ENCODE data around the gene MOCOS.
"Not testable (repeated sequence)": the region's sequence is repeated elsewhere in the genome, so short reads cannot be mapped to it uniquely, and the experiment has no call there.

DNA sequence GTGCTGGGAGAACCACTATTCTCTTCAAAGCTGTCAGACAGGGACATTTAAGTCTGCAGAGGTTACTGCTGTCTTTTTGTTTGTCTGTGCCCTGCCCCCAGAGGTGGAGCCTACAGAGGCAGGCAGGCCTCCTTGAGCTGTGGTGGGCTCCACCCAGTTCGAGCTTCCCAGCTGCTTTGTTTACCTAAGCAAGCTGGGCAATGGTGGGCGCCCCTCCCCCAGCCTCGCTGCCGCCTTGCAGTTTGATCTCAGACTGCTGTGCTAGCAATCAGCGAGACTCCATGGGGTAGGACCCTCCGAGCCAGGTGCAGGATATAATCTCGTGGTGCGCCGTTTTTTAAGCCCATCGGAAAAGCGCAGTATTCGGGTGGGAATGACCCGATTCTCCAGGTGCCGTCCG, 53.2 kb downstream of the MOCOS start:
- TF ChIP-seq, protein P1, sequence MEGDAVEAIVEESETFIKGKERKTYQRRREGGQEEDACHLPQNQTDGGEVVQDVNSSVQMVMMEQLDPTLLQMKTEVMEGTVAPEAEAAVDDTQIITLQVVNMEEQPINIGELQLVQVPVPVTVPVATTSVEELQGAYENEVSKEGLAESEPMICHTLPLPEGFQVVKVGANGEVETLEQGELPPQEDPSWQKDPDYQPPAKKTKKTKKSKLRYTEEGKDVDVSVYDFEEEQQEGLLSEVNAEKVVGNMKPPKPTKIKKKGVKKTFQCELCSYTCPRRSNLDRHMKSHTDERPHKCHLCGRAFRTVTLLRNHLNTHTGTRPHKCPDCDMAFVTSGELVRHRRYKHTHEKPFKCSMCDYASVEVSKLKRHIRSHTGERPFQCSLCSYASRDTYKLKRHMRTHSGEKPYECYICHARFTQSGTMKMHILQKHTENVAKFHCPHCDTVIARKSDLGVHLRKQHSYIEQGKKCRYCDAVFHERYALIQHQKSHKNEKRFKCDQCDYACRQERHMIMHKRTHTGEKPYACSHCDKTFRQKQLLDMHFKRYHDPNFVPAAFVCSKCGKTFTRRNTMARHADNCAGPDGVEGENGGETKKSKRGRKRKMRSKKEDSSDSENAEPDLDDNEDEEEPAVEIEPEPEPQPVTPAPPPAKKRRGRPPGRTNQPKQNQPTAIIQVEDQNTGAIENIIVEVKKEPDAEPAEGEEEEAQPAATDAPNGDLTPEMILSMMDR (IDR thresholded peaks at IDR 0.05): not testable (repeated sequence)
- not testable (repeated sequence) for TF ChIP-seq POLR2A (IDR thresholded peaks at IDR 0.05)
